ENCODE data around the gene LCN15. TPM values are rescaled to one million over a fixed set of nuclear protein-coding genes. Genes with fewer than 3 reads are reported as not detected.
A peak's percentile ranks its signal among the peaks of the same experiment; 100 is the strongest.

Gene LCN15
- total and polyA plus RNA-seq, 2 of the 13 experiments (the other 11 are each of a cell fraction or from before 2014, with no cell fraction given), result 1.3 to 53.7 TPM

DNA sequence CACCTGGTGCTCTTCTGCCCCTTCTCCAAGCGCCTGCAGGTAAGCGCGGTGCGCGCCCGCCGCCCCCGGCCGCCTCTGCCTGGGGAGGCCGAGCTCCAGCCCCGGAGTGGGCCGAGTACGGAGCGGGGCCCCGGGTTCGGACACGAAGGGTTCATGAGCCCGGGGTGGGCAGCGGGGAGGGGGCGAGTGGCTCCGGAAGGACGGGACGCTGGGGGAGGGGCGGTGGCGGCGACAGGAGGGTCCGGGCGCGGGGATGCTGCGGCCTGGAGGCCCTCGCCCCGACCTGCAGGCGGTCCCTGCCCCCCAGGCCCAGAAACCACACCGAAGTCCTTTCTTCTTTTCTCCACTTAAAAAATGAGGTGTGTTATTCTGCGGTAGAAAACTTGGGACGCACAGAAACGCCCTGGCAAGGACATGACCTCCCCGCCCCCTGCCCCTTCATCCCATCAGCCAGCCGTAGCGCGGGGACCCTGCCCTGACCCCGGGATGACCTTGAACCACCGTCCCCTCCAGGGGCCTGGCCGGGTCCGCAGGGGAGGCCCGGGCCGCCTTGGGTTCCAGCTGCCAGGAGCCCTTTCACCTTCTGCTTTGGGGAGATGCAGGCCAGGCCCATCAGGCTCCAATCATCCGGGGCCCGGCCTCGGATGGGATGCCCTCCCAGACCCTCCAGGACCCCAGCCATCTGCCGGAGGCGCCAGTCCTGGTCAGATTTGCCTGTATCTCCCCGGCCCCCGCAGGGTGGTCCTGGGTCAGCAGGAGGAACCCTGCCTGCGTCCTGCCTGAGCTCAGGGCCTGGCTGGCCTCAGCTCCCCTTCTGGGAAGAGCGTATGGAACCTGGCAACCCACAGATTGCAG lies 51.4 kb downstream of the LCN15 start:
- H3K4me2 ChIP-seq (ENCODE audit: low read depth, low read length), result peak overlapping the region; percentile 65
- WGBS (ENCODE audit: low lambda C conversion rate), result 0% methylated on average over 1 of the region's 56 CpGs
- H3K4me3 ChIP-seq (replicated peaks in 1 of 3; ENCODE audit: insufficient read depth in 1 of 3, low read depth in 2 of 3, low read length in 3 of 3), result peak overlapping the region; percentile 32 to 66 (median 54); a peak in 5 of 6 replicates
- H3K79me2 ChIP-seq (ENCODE audit: insufficient read depth, low read length), result no peaks in the 10 kb centered on the region
- peaks cover 27% of the 10 kb centered on the region for H3K4me1 ChIP-seq (ENCODE audit: insufficient read depth, low read length)
- H3K27ac ChIP-seq (ENCODE audit: extremely low read length, insufficient read depth, low read length), result no peak overlapping the region
- in situ Hi-C loops (cut with HindIII; ENCODE audit: extremely low pct_ligation_motif_present, low pct_unique_long_range_greater_than_20kb), result no loop called here
- intact Hi-C loops (cut with micrococcal nuclease; ENCODE audit: unreplicated experiment), result no loop called here
- no peaks in the 10 kb centered on the region for H3K36me3 ChIP-seq (replicated peaks in 1 of 2; ENCODE audit: control insufficient read depth in 1 of 2, insufficient read depth in 2 of 2, low read length in 2 of 2)
- no TSS peak for BruUV-seq (replicated peaks)
- FAIRE-seq, result no peak
- ChIA-PET CTCF (ENCODE audit: low intra/inter-chr PET ratio, low total read pairs) (no interaction called here), POLR2A (interaction anchor here (0.6 to 3.8 kb wide), 2 partner anchors 15 to 805 kb away, joined by 5 to 17 read pairs; partner anchors contain the start of gene CAMSAP1)
- no peak overlapping the region for H2AFZ ChIP-seq (ENCODE audit: low read length)
- no peaks in the 10 kb centered on the region for H4K20me1 ChIP-seq (ENCODE audit: insufficient read depth, low read length)
- H3K9ac ChIP-seq (ENCODE audit: insufficient read depth, low read depth, low read length), result peak overlapping the region; percentile 43; the same call in 1 of the 2 replicates
- H3K27me3 ChIP-seq (ENCODE audit: control insufficient read depth in 1 of 2, insufficient read depth in 2 of 2, low read length in 2 of 2), result peaks cover 5 to 42% of the 10 kb centered on the region in 2 experiments; a peak in 3 of 5 replicates
- peak; percentile 4; the same call in 2 of the 3 replicates for ATAC-seq
- DNase-seq (ENCODE audit: low spot score), result no peak
- H3K9me3 ChIP-seq (ENCODE audit: low read length), result no peaks in the 10 kb centered on the region
- TF ChIP-seq ZNF547 (CRISPR knock-in tag; IDR thresholded peaks at IDR 0.05) (no peak), ZNF317 (CRISPR knock-in tag; IDR thresholded peaks at IDR 0.05) (no peak), ZNF33B (CRISPR knock-in tag; IDR thresholded peaks at IDR 0.05) (no peak), KAT7 (CRISPR knock-in tag; IDR thresholded peaks at IDR 0.05; ENCODE audit: borderline replicate concordance) (no peak), SETDB1 (CRISPR knock-in tag; IDR thresholded peaks at IDR 0.05; ENCODE audit: borderline replicate concordance) (no peak), SMARCE1 (IDR thresholded peaks at IDR 0.05; ENCODE audit: borderline replicate concordance) (no peak), NRL (CRISPR knock-in tag; IDR thresholded peaks at IDR 0.05; ENCODE audit: borderline replicate concordance) (no peak), NR2C2 (CRISPR knock-in tag; IDR thresholded peaks at IDR 0.05; ENCODE audit: borderline replicate concordance) (no peak), ZNF883 (CRISPR knock-in tag; IDR thresholded peaks at IDR 0.05; ENCODE audit: not compliant biosample characterization) (no peak), SMARCC2 (IDR thresholded peaks at IDR 0.05) (no peak), ESRRA (CRISPR knock-in tag; IDR thresholded peaks at IDR 0.05; ENCODE audit: low read depth) (peak; percentile 70), HNF4A (CRISPR knock-in tag; IDR thresholded peaks at IDR 0.05) (no peak), ZNF550 (CRISPR knock-in tag; IDR thresholded peaks at IDR 0.05; ENCODE audit: borderline replicate concordance) (0 out of 2 replicates have a peak, but pooled peaks have one; percentile 66)
- TF ChIP-seq, protein P1, sequence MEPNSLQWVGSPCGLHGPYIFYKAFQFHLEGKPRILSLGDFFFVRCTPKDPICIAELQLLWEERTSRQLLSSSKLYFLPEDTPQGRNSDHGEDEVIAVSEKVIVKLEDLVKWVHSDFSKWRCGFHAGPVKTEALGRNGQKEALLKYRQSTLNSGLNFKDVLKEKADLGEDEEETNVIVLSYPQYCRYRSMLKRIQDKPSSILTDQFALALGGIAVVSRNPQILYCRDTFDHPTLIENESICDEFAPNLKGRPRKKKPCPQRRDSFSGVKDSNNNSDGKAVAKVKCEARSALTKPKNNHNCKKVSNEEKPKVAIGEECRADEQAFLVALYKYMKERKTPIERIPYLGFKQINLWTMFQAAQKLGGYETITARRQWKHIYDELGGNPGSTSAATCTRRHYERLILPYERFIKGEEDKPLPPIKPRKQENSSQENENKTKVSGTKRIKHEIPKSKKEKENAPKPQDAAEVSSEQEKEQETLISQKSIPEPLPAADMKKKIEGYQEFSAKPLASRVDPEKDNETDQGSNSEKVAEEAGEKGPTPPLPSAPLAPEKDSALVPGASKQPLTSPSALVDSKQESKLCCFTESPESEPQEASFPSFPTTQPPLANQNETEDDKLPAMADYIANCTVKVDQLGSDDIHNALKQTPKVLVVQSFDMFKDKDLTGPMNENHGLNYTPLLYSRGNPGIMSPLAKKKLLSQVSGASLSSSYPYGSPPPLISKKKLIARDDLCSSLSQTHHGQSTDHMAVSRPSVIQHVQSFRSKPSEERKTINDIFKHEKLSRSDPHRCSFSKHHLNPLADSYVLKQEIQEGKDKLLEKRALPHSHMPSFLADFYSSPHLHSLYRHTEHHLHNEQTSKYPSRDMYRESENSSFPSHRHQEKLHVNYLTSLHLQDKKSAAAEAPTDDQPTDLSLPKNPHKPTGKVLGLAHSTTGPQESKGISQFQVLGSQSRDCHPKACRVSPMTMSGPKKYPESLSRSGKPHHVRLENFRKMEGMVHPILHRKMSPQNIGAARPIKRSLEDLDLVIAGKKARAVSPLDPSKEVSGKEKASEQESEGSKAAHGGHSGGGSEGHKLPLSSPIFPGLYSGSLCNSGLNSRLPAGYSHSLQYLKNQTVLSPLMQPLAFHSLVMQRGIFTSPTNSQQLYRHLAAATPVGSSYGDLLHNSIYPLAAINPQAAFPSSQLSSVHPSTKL (CRISPR knock-in tag; IDR thresholded peaks at IDR 0.05), result no peak
- TF ChIP-seq, protein P2, sequence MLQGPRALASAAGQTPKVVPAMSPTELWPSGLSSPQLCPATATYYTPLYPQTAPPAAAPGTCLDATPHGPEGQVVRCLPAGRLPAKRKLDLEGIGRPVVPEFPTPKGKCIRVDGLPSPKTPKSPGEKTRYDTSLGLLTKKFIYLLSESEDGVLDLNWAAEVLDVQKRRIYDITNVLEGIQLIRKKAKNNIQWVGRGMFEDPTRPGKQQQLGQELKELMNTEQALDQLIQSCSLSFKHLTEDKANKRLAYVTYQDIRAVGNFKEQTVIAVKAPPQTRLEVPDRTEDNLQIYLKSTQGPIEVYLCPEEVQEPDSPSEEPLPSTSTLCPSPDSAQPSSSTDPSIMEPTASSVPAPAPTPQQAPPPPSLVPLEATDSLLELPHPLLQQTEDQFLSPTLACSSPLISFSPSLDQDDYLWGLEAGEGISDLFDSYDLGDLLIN (CRISPR knock-in tag; IDR thresholded peaks at IDR 0.05; ENCODE audit: borderline replicate concordance), result no peak
- TF ChIP-seq, protein P3, sequence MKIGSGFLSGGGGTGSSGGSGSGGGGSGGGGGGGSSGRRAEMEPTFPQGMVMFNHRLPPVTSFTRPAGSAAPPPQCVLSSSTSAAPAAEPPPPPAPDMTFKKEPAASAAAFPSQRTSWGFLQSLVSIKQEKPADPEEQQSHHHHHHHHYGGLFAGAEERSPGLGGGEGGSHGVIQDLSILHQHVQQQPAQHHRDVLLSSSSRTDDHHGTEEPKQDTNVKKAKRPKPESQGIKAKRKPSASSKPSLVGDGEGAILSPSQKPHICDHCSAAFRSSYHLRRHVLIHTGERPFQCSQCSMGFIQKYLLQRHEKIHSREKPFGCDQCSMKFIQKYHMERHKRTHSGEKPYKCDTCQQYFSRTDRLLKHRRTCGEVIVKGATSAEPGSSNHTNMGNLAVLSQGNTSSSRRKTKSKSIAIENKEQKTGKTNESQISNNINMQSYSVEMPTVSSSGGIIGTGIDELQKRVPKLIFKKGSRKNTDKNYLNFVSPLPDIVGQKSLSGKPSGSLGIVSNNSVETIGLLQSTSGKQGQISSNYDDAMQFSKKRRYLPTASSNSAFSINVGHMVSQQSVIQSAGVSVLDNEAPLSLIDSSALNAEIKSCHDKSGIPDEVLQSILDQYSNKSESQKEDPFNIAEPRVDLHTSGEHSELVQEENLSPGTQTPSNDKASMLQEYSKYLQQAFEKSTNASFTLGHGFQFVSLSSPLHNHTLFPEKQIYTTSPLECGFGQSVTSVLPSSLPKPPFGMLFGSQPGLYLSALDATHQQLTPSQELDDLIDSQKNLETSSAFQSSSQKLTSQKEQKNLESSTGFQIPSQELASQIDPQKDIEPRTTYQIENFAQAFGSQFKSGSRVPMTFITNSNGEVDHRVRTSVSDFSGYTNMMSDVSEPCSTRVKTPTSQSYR (CRISPR knock-in tag; IDR thresholded peaks at IDR 0.05; ENCODE audit: borderline replicate concordance), result no peak
